ENCODE data around the gene FOCAD. TPM values are rescaled to one million over a fixed set of nuclear protein-coding genes. Genes with fewer than 3 reads are reported as not detected.

The FOCAD gene
- total RNA-seq, 4 donors from 2014 or later = 13.9 to 31.2 (median 22.0) TPM

DNA sequence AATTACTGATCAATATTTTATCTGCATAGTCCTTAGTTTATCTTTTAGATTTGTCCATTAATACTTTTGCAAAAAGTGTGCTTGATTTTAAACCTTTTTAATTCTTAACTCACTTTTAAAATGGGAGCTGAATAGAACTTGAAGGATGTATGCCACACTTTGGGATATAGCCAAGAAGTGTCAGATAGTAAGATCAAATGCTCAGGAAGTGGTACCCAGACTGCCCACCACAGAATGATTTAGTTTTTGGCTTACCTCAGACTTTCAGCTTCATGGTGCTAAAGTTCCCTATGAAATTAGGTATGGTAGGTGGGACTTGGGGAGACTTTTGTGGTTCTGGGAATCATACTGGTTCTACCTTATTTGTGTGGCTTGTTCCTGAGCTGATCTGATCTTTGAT lies 14.7 kb downstream of the FOCAD start:
- TF ChIP-seq, protein P1, sequence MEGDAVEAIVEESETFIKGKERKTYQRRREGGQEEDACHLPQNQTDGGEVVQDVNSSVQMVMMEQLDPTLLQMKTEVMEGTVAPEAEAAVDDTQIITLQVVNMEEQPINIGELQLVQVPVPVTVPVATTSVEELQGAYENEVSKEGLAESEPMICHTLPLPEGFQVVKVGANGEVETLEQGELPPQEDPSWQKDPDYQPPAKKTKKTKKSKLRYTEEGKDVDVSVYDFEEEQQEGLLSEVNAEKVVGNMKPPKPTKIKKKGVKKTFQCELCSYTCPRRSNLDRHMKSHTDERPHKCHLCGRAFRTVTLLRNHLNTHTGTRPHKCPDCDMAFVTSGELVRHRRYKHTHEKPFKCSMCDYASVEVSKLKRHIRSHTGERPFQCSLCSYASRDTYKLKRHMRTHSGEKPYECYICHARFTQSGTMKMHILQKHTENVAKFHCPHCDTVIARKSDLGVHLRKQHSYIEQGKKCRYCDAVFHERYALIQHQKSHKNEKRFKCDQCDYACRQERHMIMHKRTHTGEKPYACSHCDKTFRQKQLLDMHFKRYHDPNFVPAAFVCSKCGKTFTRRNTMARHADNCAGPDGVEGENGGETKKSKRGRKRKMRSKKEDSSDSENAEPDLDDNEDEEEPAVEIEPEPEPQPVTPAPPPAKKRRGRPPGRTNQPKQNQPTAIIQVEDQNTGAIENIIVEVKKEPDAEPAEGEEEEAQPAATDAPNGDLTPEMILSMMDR (IDR thresholded peaks at IDR 0.05) = no peak
- TF ChIP-seq POLR2A (IDR thresholded peaks at IDR 0.05) = no peak
- intact Hi-C loops (cut with DNase I; ENCODE audit: low total_unique reads) = no loop called here
- no peak for DNase-seq (ENCODE audit: low spot score in 2 of 2)
- H3K4me3 ChIP-seq (ENCODE audit: low read depth, poor library complexity, severe bottlenecking) = no peak overlapping the region

DNA sequence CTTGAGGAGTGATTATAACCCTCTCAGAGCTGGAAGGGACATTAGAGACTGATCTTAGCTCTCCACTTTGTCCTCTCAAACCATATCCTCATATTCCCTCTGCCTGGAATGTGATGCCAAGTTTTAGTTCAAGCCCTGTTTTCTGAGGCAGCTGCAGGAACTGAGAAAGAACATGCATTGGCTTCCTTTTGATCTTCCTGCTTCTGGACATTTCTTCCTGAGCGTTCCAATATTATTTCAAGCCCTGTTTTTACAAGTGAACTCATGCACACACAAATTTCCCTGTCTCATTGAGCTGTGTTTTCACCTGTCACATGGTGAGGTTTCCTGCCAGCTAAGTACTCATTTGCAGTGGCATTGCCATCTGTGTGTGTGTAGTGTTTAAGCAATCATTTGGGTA lies 17.0 kb downstream of the FOCAD start:
- DNase-seq (ENCODE audit: low spot score in 2 of 2) = no peak
- intact Hi-C loops (cut with DNase I; ENCODE audit: low total_unique reads) = no loop called here
- no peak for TF ChIP-seq POLR2A (IDR thresholded peaks at IDR 0.05)
- TF ChIP-seq, protein P1 (IDR thresholded peaks at IDR 0.05) = no peak
- WGBS, 2 donors = 8 to 10% methylated on average over 1 of the region's 1 CpG
- no peak overlapping the region for H3K4me3 ChIP-seq (ENCODE audit: low read depth, poor library complexity, severe bottlenecking)

DNA sequence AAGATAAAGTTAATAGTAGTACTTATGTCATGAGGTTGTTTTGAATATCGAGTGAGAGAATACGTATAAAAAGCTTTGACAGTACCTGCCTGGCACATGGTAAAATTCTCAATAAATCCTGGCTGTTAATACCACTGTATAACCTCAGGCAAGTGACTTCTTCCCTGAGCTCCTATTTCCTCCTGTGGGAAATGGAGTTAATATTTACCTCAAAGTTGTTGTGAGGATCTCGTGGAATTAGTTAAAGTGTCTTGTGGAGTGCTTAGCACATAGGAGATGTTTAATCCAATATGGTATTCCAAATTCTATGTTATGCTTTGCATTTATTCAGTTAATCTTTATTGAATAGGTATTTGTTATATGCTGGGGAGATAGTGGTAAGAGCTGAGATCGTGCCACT lies 18.5 kb downstream of the FOCAD start:
- intact Hi-C loops (cut with DNase I; ENCODE audit: low total_unique reads) = no loop called here
- WGBS, 2 donors = 74 to 76% methylated on average over 4 of the region's 4 CpGs
- no peak for TF ChIP-seq POLR2A (IDR thresholded peaks at IDR 0.05)
- TF ChIP-seq, protein P1 (IDR thresholded peaks at IDR 0.05) = no peak

DNA sequence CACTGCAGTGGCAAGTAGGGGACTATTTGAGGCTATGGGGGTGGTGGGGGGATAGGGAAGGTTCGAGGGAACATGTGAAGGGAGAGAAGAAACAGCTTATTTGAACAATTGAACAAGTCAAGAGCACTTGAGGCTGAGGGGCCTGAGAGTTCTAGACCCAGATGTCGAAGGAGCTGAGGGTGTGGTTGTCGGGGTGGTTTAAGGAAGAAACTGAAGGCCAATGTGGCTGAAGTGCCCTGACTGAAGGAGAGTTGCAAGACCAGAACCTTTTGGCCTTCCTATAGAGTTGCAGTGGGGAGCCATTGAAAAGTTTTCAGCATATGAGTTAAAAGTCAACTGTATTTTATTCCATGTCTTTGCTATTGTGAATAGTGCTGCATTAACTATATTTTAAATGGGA lies 19.1 kb downstream of the FOCAD start:
- TF ChIP-seq, protein P1 (IDR thresholded peaks at IDR 0.05) = no peak
- no peak for TF ChIP-seq POLR2A (IDR thresholded peaks at IDR 0.05)
- no peak overlapping the region for H3K4me3 ChIP-seq (ENCODE audit: low read depth, poor library complexity, severe bottlenecking)
- no peak for DNase-seq (ENCODE audit: low spot score in 2 of 2)
- intact Hi-C loops (cut with DNase I; ENCODE audit: low total_unique reads) = no loop called here
- WGBS, 2 donors = 92 to 96% methylated on average over 3 of the region's 3 CpGs

More for the DNA sequence above, 18.5 kb downstream of the FOCAD start:
- no peak for DNase-seq (ENCODE audit: low spot score in 2 of 2)
- H3K4me3 ChIP-seq (ENCODE audit: low read depth, poor library complexity, severe bottlenecking) = no peak overlapping the region

DNA sequence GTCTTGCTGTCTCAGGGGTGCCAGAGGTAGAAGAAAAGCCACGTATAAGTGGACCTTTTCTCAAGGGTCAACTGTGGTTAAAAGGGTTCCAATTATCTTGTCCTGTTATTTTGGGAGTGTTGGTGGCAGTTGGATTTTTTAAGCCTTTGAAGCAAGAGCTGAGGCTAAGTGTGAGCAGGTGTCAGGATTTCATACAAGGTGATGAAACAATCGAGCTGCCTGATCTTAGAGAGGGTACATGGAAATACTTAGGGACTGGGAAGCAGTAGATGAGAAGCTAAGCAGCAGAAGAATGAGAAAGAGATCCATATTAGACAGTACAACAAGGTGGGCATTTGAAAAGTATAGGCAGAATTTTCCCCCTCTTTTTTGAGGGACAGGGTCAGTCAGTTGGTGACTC lies 23.6 kb downstream of the FOCAD start:
- intact Hi-C loops (cut with DNase I; ENCODE audit: low total_unique reads) = no loop called here
- 91 to 96% methylated on average over 2 of the region's 2 CpGs for WGBS, 2 donors
- no peak overlapping the region for H3K4me3 ChIP-seq (ENCODE audit: low read depth, poor library complexity, severe bottlenecking)
- no peak for TF ChIP-seq POLR2A (IDR thresholded peaks at IDR 0.05)
- TF ChIP-seq, protein P1 (IDR thresholded peaks at IDR 0.05) = no peak
- DNase-seq (ENCODE audit: low spot score in 2 of 2) = no peak

DNA sequence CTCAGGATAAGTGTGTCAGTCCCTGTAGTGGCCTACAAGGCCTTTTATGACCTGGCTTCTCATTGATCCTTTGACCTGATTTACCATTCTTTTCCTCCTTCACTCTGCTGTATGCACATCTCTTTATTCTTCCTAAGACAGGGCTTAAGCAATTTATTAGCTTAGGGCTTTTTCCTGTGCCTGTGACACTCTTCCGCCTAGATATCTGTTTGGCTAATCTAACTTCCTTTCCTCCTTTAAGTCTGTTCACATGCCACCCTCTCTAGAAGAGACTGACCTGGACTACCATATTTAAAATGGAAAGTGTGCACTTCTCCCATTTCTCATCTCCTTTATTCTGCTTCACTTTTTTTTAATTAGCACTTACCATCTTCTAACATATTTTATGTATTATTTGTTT lies 29.1 kb downstream of the FOCAD start:
- no peak for DNase-seq (ENCODE audit: low spot score in 2 of 2)
- intact Hi-C loops (cut with DNase I; ENCODE audit: low total_unique reads) = no loop called here
- WGBS, 2 donors = 85 to 88% methylated on average over 1 of the region's 1 CpG
- H3K4me3 ChIP-seq (ENCODE audit: low read depth, poor library complexity, severe bottlenecking) = no peak overlapping the region
- TF ChIP-seq POLR2A (IDR thresholded peaks at IDR 0.05) = no peak
- TF ChIP-seq, protein P1 (IDR thresholded peaks at IDR 0.05) = no peak
